ENCODE results near the gene RAB12.
"Not testable (repeated sequence)": the region's sequence is repeated elsewhere in the genome, so short reads cannot be mapped to it uniquely, and the experiment has no call there.

RAB12 gene, protein sequence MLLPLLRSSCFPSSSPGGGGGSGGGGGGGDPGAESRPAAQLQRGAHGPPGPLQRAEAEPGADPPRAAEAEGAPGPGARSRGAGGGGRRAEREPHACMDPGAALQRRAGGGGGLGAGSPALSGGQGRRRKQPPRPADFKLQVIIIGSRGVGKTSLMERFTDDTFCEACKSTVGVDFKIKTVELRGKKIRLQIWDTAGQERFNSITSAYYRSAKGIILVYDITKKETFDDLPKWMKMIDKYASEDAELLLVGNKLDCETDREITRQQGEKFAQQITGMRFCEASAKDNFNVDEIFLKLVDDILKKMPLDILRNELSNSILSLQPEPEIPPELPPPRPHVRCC

GRCh38 chr18:8608795-8609658 lies at the start of gene RAB12:
Gene RAB12 (plus strand): TSS chr18:8609437. CDS start chr18:8609440, 3 bp downstream.
- peak; percentile 78 for DNase-seq

GRCh38 chr18:8559612-8560186 lies 49.5 kb upstream of the RAB12 start:
- DNase-seq: no peak

GRCh38 chr18:8561123-8561910 lies 47.9 kb upstream of the RAB12 start:
- DNase-seq: no peak

- no peak for DNase-seq
Observed at GRCh38 chr18:8562070-8562469, 47.2 kb upstream of the RAB12 start.

- no peak for DNase-seq
Observed at GRCh38 chr18:8562919-8563318, 46.3 kb upstream of the RAB12 start.

DNA sequence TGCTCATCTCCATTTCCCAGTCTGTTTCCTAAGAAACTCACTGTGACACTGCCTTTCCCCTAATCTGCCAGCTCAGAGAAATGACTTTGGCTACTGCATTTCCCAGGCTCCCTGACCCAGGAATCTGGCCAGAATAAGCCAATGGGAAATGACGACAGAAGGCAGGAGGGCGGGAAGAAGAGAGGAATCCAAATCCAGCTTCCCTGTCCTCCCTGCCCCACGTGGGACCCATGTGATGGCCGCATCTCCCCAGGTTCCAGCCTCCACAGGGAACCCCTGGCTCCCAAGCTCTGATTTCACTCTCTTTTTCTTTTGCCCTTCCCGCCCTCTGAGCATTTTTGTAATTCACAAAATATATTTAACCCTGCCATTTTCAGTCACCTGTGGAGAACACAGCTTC lies 37.8 kb upstream of the RAB12 start:
- DNase-seq: no peak

- not testable (repeated sequence) for DNase-seq
Observed at GRCh38 chr18:8573766-8574165, 35.5 kb upstream of the RAB12 start.

DNA sequence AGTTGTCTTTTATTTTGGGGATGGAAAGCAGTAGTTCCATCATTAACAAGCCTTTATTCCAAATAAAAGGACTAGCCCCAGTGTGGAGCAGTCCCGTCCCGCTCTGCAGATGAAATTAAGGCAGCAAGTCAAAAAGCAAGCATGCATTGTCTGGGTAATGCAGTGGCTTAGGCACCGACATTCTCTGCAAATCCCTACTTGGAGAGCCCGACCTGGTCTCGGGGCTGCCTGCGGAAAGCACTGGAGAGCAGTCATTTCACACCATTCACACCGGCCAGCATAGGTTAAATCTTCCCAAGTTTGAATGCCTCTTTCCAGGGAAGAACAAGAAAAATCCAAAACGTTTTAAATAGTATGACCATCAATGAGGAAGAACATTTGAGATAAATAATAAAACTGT lies 24.4 kb upstream of the RAB12 start:
- no peak for DNase-seq

GRCh38 chr18:8586941-8587340 lies 22.3 kb upstream of the RAB12 start:
- no peak for DNase-seq

- no peak for DNase-seq
Observed at GRCh38 chr18:8595445-8595844, 13.8 kb upstream of the RAB12 start.

- no peak for DNase-seq
Observed at GRCh38 chr18:8601277-8602032, 7.8 kb upstream of the RAB12 start.

DNA sequence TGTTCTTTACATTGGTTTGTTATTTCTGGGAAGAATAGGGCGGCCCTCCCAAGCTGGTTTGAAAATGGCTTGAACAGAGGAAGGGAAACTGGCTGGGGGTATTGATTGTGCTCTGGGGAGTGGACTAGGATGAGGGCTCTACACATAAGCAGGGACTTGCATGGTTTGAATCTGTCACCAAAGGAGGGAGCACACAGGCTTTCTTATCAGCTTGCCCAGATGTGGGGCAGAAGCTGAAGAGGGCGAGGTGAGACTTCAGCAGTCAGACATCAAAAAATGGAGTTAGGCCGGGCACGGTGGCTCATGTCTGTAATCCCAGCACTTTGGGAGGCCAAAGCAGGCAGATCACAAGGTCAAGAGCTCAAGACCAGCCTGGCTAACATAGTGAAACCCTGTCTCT lies 7.2 kb upstream of the RAB12 start:
- DNase-seq: no peak

DNA sequence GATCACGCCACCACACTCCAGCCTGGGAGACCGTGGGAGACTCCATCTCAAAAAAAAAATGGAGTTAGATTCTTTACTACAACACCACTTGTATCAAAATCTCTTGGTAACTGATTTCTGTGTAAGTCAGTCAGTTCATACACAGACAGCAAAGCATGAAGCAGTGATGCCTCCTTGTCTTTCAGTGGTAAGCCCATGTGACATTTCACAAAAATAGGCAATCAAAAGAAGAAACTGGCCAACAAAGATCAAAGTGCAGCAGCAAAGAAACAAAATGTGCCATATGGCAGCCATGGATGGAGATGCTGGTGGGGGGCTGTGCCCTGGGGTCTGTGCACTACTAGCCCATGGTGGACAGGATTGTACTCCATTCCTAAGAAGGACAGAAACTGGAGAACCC lies 6.7 kb upstream of the RAB12 start:
- DNase-seq: no peak

- no peak for DNase-seq
Observed at GRCh38 chr18:8603663-8604520, 5.3 kb upstream of the RAB12 start.

DNA sequence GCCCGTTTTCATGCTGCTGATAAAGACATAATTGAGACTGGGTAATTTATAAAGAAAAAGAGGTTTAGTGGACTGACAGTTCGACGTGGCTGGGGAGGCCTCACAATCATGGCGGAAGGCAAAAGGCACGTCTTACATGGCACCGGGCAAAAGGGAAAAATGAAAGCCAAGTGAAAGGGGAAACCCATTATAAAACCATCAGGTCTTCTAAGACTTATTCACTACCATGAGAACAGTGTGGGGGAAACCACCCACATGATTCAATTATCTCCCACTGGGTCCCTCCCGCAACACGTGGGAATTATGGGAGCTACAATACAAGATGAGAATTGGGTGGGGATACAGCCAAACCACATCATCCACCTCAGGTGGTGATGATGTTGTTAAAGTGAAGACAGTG lies 3.3 kb upstream of the RAB12 start:
- no peak for DNase-seq

DNA sequence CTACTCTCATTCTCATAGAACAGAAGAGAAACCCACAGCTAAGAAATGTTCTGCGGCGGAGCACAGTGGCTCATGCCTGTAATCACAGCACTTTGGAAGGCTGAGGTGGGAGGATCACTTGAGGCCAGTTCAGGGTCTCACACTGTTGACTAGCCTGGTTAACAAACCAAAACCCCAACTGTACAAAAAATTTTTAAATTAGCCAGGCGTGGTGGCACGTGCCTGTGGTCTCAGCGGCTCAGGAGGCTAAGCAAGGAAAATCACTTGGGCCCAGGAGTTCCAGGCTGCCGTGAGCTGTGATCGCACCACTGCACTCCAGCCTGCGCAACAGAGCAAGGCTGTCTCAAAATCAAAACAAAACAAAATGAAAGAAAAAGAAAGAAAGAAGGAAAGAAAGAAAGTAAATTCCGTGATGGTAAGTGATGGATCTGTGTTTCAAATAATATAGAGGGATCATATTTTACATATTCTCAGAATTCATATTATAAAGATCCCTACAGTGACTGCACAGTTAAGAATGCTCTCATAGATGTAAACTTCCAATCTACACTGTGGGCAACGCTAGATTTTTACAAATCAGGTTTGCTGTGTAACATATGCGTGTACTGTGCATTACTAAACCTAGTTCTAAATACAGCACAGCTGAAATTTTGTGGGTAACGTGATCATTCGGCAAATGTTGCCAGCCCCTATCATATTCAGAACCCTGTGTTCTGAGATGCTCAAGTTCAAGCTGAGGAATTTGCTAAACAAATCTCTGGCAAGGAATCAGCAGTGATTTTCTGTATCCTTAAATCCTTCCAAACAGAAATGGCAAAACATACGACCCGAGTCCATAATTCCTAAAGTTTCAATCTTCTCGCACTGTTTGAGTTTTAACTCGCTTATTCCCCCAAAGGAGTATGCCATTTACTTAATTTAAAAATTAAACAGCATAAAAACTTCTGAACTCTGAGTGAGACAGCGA lies 1.2 kb upstream of the RAB12 start:
- DNase-seq: no peak

DNA sequence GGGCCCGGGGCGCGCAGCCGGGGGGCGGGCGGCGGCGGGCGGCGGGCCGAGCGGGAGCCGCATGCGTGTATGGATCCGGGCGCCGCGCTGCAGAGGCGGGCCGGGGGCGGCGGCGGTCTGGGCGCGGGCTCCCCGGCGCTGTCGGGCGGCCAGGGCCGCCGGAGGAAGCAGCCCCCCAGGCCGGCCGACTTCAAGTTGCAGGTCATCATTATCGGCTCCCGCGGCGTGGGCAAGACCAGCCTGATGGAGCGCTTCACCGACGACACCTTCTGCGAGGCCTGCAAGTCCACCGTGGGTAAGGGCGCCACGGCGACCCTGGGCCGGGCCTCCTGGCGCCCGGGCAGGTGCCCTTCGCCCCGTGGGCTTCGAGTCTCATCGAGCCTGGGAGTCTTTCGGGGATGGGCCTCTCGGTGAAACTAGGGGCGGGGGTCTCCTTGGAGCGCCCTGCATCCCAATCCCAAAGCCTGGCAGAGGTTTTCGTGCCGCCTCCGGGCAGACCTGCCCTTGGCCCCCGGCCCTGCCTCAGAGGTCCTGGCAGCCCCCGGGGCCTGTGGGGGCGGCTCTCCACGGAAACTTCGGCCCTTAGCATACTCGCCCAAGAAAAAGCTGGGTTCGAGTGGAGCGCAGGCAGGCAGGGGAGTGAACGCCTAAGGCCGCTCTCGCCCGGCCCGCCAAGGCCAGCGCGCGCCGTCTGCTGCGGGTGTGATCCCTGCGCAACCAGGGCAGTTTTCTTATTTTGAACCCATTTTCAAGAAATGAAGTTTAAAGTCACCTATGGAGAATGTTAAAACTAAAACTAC lies 622 bp downstream of the RAB12 start:
- no peak for DNase-seq

DNA sequence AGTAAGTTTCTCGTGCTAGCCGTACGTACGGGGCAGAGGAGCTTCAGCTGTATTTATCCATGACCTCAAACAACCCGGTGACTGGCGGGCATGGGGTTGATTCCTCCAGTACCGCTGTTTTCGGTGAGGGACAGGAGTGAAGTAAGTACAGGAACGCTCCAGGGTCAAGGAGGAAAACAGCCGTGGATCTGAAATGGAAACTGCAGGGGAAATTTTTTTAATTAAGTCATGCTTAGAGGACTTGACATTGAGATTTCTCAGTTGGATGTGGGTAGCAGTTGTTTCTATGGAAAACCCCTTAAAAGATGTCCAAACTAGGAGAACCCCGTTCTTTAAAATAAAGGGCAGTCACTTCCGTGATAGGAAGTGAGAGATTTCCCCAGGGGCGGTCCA lies 1.2 kb downstream of the RAB12 start:
- DNase-seq: no peak

- no peak for DNase-seq
Observed at GRCh38 chr18:8611916-8612576, 2.8 kb downstream of the RAB12 start.
